D721Med (cell line): Measurements from ENCODE around the gene LMF2.
"Not testable (repeated sequence)": the region's sequence is repeated elsewhere in the genome, so short reads cannot be mapped to it uniquely, and the experiment has no call there.

Experiments
- DNase-seq: peaks from one replicate; pipeline ENCODE4 v3.0.0; 2011; ENCODE audit warnings: low spot score; ENCODE audit not compliant: insufficient read length
- FAIRE-seq: peaks from 2 replicates; lab custom pipeline; 2011; peaks lifted over from hg19 to GRCh38; lab: Jason Lieb, UNC
- TF ChIP-seq, protein P1 (sequence below): IDR thresholded peaks from 2 replicates; pipeline ENCODE4 v1.5.1; 2012; ENCODE audit warnings: mild to moderate bottlenecking, control low read depth; ENCODE audit not compliant: insufficient read depth; ENCODE audit errors: missing control alignments

LMF2 gene

DNA sequence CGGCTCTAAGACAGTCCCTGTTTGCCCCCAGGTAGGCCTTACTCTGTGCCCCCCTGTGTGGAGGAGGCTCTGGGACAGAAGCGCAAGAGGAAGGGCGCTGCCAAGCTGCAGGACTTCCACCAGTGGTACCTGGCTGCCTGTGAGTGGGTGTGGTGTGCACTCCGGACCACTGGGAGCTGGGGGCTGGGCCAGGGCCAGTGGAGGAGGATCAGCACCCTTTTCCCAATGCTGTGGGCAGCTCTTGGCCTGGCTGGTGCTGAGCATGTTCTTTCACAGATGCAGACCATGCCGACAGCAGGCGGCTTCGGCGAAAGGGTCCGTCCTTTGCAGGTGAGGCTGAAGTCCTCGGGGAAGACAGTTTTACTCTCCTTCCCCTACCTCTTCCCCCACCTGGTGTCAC is 14.2 kb upstream of the LMF2 start:
- TF ChIP-seq, protein P1, sequence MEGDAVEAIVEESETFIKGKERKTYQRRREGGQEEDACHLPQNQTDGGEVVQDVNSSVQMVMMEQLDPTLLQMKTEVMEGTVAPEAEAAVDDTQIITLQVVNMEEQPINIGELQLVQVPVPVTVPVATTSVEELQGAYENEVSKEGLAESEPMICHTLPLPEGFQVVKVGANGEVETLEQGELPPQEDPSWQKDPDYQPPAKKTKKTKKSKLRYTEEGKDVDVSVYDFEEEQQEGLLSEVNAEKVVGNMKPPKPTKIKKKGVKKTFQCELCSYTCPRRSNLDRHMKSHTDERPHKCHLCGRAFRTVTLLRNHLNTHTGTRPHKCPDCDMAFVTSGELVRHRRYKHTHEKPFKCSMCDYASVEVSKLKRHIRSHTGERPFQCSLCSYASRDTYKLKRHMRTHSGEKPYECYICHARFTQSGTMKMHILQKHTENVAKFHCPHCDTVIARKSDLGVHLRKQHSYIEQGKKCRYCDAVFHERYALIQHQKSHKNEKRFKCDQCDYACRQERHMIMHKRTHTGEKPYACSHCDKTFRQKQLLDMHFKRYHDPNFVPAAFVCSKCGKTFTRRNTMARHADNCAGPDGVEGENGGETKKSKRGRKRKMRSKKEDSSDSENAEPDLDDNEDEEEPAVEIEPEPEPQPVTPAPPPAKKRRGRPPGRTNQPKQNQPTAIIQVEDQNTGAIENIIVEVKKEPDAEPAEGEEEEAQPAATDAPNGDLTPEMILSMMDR: no peak
- FAIRE-seq (no peak), DNase-seq (no peak)

DNA sequence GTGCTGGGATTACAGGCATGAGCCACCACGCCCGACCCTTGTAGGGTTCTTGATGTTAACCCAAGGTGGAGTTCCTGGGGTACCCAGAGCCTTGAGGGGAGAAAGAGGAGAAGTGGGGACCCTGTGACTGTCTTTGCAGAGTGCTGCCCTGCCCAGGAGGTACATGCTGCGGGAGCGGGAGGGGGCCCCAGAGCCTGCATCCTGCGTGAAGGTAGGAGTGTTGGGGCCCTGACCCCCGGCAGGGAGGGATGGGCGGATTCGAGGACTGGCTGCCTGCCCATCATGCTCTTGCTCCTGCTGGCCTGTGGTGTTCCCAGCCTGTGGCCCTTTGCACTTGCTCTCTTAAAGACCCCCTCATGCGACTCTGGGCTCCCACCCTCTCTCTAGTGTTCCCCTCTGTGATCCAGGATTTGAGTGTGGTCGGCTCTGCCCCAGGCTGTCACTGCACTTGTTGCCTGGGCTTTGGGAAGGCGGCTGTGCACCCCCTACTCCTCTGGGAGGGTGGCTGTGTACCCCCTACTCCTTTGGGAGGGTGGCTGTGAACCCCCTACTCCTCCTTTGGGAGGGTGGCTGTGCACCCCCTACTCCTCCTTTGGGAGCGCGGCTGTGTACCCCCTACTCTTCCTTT is 13.4 kb upstream of the LMF2 start:
- DNase-seq (no peak), FAIRE-seq (no peak)
- TF ChIP-seq, protein P1: no peak

DNA sequence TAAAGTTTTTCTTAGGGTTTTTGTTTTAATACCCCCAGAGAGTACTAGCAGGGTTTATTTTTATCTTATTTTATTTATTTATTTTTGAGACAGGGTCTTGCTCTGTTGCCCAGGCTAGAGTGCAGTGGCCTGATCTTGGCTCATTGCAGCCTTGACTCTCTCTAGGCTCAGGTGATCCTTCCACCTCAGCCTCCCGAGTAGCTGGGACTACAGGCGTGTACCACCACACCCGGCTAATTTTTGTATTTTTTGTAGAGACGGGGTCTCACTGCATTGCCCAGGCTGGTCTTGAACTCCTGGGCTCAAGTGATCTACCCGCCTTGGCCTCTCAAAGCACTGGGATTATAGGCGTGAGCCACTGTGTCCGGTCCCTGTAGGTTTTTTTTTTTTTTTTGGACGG is 12.7 kb upstream of the LMF2 start:
- DNase-seq, FAIRE-seq: not testable (repeated sequence)

DNA sequence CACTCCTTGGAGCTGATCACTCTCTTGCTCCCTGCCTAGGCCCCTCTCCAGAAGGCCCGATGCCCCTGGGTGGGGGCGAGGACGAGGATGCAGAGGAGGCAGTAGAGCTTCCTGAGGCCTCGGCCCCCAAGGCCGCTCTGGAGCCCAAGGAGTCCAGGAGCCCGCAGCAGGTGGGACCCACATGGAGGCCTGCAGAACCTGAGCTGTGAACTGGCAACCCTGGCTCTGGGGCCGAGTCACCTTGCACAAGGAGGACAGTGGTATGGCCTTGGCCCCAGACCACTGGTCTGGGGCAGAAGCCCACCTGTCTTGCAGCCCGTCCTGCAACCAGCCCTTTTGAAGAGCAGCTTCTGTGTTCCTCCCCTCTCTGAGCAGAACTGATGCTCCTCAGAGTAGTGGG is 11.6 kb upstream of the LMF2 start:
- TF ChIP-seq, protein P1: no peak
- DNase-seq (no peak), FAIRE-seq (no peak)

- TF ChIP-seq, protein P1: no peak
- DNase-seq: no peak
- FAIRE-seq: no peak
Measured at GRCh38 chr22:50518606-50519005, 11.1 kb upstream of the LMF2 start.

DNA sequence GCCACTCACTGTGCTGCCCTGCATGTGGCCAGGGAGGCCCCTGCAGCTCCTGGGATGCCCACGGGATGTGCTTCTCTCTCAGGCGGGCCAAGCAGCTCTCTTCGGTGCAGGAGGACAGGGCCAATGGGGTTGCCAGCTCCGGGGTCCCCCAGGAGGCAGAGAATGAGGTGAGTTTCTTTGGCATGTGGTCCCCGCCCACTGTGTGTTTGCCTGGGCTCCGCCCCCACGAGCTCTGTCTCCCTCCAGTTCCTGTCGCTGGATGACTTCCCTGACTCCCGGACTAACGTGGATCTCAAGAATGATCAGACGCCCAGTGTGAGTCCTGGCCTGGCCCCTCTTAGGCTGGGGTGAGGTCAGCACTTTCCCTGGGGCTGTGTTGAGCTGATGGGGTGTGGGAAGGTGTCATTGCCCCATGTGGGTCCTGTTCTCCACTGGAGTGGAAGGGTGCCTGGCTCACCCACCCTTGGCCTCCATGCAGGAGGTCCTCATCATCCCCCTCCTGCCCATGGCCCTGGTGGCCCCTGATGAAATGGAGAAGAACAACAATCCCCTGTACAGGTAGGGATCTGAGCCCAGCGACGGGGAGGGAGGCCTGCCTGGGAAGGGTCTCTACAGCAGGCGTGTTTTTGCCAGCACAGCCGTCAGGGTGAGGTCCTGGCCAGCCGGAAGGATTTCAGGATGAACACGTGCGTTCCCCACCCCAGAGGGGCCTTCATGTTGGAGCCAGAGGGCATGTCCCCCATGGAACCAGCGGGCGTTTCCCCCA is 10.2 kb upstream of the LMF2 start:
- DNase-seq (no peak), FAIRE-seq (no peak)
- TF ChIP-seq, protein P1: no peak

GRCh38 chr22:50516891-50517290 is 9.4 kb upstream of the LMF2 start:
- FAIRE-seq (no peak), DNase-seq (no peak)
- TF ChIP-seq, protein P1: no peak
